ENCODE data around the gene ADGRA1.

ADGRA1 gene

GRCh38 chr10:133056651-133057178, 31.0 kb upstream of the ADGRA1 start:
- DNase-seq (ENCODE audit: low spot score) = no peak

- peak; percentile 42 for DNase-seq (ENCODE audit: low spot score)
Observed at GRCh38 chr10:133058331-133059092, 29.2 kb upstream of the ADGRA1 start.

GRCh38 chr10:133059093-133059470, 28.6 kb upstream of the ADGRA1 start:
- DNase-seq (ENCODE audit: low spot score) = no peak

GRCh38 chr10:133059571-133059970, 28.2 kb upstream of the ADGRA1 start:
- DNase-seq (ENCODE audit: low spot score) = no peak

- no peak for DNase-seq (ENCODE audit: low spot score)
Observed at GRCh38 chr10:133060022-133060421, 27.7 kb upstream of the ADGRA1 start.

GRCh38 chr10:133060466-133060865, 27.3 kb upstream of the ADGRA1 start:
- DNase-seq (ENCODE audit: low spot score) = no peak

- no peak for DNase-seq (ENCODE audit: low spot score)
Observed at GRCh38 chr10:133060881-133061280, 26.8 kb upstream of the ADGRA1 start.

GRCh38 chr10:133061296-133062038, 26.3 kb upstream of the ADGRA1 start:
- DNase-seq (ENCODE audit: low spot score) = peak; percentile 46

- no peak for DNase-seq (ENCODE audit: low spot score)
Observed at GRCh38 chr10:133062085-133062484, 25.6 kb upstream of the ADGRA1 start.

GRCh38 chr10:133062635-133063034, 25.1 kb upstream of the ADGRA1 start:
- DNase-seq (ENCODE audit: low spot score) = no peak

- no peak for DNase-seq (ENCODE audit: low spot score)
Observed at GRCh38 chr10:133067149-133068105, 20.3 kb upstream of the ADGRA1 start.

- DNase-seq (ENCODE audit: low spot score) = no peak
Observed at GRCh38 chr10:133068111-133069032, 19.4 kb upstream of the ADGRA1 start.

GRCh38 chr10:133069033-133069525, 18.6 kb upstream of the ADGRA1 start:
- DNase-seq (ENCODE audit: low spot score) = no peak

- no peak for DNase-seq (ENCODE audit: low spot score)
Observed at GRCh38 chr10:133070405-133070804, 17.3 kb upstream of the ADGRA1 start.

GRCh38 chr10:133070810-133071209, 16.9 kb upstream of the ADGRA1 start:
- DNase-seq (ENCODE audit: low spot score) = no peak

GRCh38 chr10:133071733-133072132, 16.0 kb upstream of the ADGRA1 start:
- no peak for DNase-seq (ENCODE audit: low spot score)

- DNase-seq (ENCODE audit: low spot score) = no peak
Observed at GRCh38 chr10:133072196-133072595, 15.5 kb upstream of the ADGRA1 start.

- no peak for DNase-seq (ENCODE audit: low spot score)
Observed at GRCh38 chr10:133072720-133073390, 14.9 kb upstream of the ADGRA1 start.

GRCh38 chr10:133075346-133076137, 12.2 kb upstream of the ADGRA1 start:
- DNase-seq (ENCODE audit: low spot score) = no peak

Data from NAMALWA (cell line).